Measurements from ENCODE around the gene CAV3. TPM values are rescaled to one million over a fixed set of nuclear protein-coding genes. Genes with fewer than 3 reads are reported as not detected.
A peak's percentile ranks its signal among the peaks of the same experiment; 100 is the strongest.

CAV3 gene
- total and polyA plus RNA-seq, 10 donors = 0.11 TPM; not detected in 9

DNA sequence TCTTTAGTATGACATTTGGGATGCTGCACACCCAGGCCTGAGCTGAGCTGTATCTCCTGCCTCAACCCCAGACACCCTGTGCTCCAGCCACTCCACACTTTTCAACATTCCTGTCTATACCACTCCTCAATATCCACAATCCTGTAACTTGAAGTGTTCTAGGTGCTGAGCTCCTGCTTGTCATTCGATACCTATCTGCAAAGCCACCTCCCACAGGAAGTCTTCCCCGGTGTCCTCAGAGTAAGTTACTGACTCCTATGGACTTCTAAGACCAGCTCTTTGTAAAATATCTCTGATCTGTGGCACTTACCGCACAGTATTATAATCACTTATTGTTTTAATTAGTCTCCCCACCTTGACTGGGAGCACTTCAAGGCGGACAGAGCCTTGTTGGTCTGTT is 1.2 kb upstream of the CAV3 start:
- intact Hi-C loops (cut with DNase I; ENCODE audit: low total_unique reads) = no loop called here
- no peak for TF ChIP-seq POLR2AphosphoS5 (IDR thresholded peaks at IDR 0.05)
- TF ChIP-seq, protein P1, sequence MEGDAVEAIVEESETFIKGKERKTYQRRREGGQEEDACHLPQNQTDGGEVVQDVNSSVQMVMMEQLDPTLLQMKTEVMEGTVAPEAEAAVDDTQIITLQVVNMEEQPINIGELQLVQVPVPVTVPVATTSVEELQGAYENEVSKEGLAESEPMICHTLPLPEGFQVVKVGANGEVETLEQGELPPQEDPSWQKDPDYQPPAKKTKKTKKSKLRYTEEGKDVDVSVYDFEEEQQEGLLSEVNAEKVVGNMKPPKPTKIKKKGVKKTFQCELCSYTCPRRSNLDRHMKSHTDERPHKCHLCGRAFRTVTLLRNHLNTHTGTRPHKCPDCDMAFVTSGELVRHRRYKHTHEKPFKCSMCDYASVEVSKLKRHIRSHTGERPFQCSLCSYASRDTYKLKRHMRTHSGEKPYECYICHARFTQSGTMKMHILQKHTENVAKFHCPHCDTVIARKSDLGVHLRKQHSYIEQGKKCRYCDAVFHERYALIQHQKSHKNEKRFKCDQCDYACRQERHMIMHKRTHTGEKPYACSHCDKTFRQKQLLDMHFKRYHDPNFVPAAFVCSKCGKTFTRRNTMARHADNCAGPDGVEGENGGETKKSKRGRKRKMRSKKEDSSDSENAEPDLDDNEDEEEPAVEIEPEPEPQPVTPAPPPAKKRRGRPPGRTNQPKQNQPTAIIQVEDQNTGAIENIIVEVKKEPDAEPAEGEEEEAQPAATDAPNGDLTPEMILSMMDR (IDR thresholded peaks at IDR 0.05 in 8 of 11, conservative IDR thresholded peaks at IDR 0.05 in 3 of 11) = no peak
- TF ChIP-seq POLR2A (IDR thresholded peaks at IDR 0.05) = no peak
- no peak for DNase-seq
- Histone ChIP-seq H3K27me3 (replicated peaks in 1 of 7) (peaks cover 0 to 19% (median 0%) of the 10 kb centered on the region in 7 donors), H3K4me1 (peaks cover 0 to 7% (median 0%) of the 10 kb centered on the region in 6 donors), H3K36me3 (no peaks in the 10 kb centered on the region), H3K9me3 (no peaks in the 10 kb centered on the region), H3K4me3 (no peak overlapping the region), H3K27ac (no peak overlapping the region)
- 67 to 91% (median 79%) methylated on average over 4 of the region's 4 CpGs for WGBS, 5 donors

DNA sequence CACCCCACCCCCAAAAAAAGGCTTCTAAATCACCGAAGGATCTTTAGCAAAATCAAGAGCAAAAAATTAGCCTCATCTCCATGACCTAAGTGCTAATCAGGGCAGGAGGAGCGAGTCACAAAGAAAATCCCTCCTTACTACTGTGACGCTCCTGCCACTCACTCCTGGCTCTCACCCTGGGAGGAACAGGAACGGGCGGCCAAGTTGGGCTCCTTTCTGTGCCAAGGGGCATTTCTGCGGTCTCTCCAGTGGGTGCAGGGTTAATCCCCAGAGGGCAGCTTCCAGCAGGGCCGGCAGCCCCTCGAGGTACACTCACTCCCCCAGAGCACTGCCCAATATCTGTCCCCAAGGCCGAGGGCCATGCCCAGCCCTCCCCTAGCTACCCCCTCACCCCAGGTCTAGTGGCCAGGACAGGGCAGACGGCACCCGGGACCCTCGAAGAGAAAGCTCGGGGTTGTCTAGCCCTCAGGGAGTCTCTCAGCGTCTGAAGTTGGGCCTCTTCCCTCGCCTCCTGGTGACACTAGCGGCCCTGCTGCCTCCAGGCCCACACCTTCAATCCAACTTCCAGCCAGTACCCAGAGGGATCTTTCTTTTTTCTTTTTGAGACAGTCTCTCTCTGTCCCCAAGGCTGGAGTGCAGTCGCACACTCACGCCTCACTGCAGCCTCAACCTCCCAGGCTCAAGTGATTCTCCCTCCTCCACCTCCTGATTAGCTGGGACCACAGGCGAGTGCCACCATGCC is 706 bp downstream of the CAV3 start:
- Histone ChIP-seq H3K4me3 (no peak overlapping the region), H3K27ac (no peak overlapping the region), H3K36me3 (no peaks in the 10 kb centered on the region), H3K27me3 (replicated peaks in 1 of 7) (peaks cover 0 to 19% (median 0%) of the 10 kb centered on the region in 7 donors), H3K9me3 (no peaks in the 10 kb centered on the region), H3K4me1 (peaks cover 0 to 7% (median 0%) of the 10 kb centered on the region in 6 donors)
- no peak for DNase-seq
- 82 to 91% (median 87%) methylated on average over 19 of the region's 19 CpGs for WGBS, 5 donors
- TF ChIP-seq, protein P1 (IDR thresholded peaks at IDR 0.05 in 8 of 11, conservative IDR thresholded peaks at IDR 0.05 in 3 of 11) = no peak
- TF ChIP-seq POLR2AphosphoS5 (IDR thresholded peaks at IDR 0.05) (no peak), POLR2A (IDR thresholded peaks at IDR 0.05) (no peak)
- intact Hi-C loops (cut with DNase I; ENCODE audit: low total_unique reads) = no loop called here

DNA sequence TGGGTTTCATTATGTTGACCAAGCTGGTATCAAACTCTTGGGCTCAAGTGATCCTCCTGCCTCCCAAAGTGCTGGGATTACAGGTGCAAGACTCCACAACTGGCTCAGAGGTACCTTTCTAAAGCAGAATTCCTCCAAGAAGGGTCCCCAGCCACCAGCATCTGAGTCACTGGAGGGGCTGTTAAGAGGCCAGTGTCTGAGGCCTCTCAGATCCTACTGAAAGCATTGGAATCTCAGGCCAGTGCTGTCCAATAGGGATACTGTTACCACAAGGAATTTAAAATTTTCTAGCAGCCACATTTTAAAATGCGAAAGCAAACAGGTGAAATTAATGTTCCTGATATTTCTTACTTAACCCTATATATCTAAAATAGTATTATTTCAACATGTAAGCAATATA is 1.3 kb downstream of the CAV3 start:
- no peak overlapping the region for H3K4me3 ChIP-seq
- intact Hi-C loops (cut with DNase I; ENCODE audit: low total_unique reads) = no loop called here
- H3K4me1 ChIP-seq = peaks cover 0 to 7% (median 0%) of the 10 kb centered on the region in 6 donors
- 93 to 100% (median 97%) methylated on average over 1 of the region's 1 CpG for WGBS, 5 donors
- no peak for DNase-seq
- H3K36me3 ChIP-seq = no peaks in the 10 kb centered on the region
- TF ChIP-seq, protein P1 (IDR thresholded peaks at IDR 0.05 in 8 of 11, conservative IDR thresholded peaks at IDR 0.05 in 3 of 11) = no peak
- TF ChIP-seq POLR2A (IDR thresholded peaks at IDR 0.05) = no peak
- TF ChIP-seq POLR2AphosphoS5 (IDR thresholded peaks at IDR 0.05) = no peak
- H3K27me3 ChIP-seq (replicated peaks in 1 of 7) = peaks cover 0 to 19% (median 0%) of the 10 kb centered on the region in 7 donors
- no peak overlapping the region for H3K27ac ChIP-seq
- no peaks in the 10 kb centered on the region for H3K9me3 ChIP-seq

DNA sequence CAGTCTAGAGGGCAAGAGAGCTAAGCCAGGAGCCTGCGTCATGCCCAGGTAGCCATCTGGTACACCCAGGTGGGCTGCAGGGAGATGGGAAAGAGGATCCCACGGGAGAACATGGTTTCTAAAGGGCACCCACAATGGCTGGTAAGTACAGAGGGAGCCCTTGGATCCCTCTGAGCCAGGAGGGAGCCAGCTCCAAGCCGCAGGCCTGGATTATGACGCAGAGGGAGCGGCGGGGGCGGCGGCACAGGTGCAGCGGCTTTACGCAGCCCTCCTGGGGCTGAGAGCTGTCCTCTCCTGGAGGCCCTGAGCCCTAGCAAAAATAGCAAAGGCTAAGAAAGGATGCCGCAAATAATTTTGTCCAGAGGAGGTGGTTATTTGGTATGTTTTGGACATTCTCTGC is 2.8 kb downstream of the CAV3 start:
- Histone ChIP-seq H3K4me3 (no peak overlapping the region), H3K4me1 (peaks cover 0 to 5% (median 0%) of the 10 kb centered on the region in 6 donors), H3K9me3 (no peaks in the 10 kb centered on the region), H3K27ac (no peak overlapping the region), H3K27me3 (replicated peaks in 1 of 7) (peaks cover 0 to 19% (median 0%) of the 10 kb centered on the region in 7 donors), H3K36me3 (no peaks in the 10 kb centered on the region)
- DNase-seq = peak; percentile 34
- intact Hi-C loops (cut with DNase I; ENCODE audit: low total_unique reads) = no loop called here
- no peak for TF ChIP-seq POLR2AphosphoS5 (IDR thresholded peaks at IDR 0.05)
- TF ChIP-seq, protein P1 (IDR thresholded peaks at IDR 0.05 in 8 of 11, conservative IDR thresholded peaks at IDR 0.05 in 3 of 11) = no peak
- no peak for TF ChIP-seq POLR2A (IDR thresholded peaks at IDR 0.05)
- 87 to 95% (median 91%) methylated on average over 11 of the region's 11 CpGs for WGBS, 5 donors

Data from spleen (tissue), 11 donors.